Gastrocnemius medialis (tissue), 4 donors: ENCODE data around the gene GPR152. TPM values are rescaled to one million over a fixed set of nuclear protein-coding genes. Genes with fewer than 3 reads are reported as not detected.

Source experiments
- ATAC-seq, 2 donors: fragments of 150-250 bp; one replicate each; pipeline ENCODE4 v1.9.1; 2016
- DNase-seq, 2 donors: peaks; one replicate each; pipeline ENCODE4 v3.0.0-alpha.2; 2019
- H3K27ac ChIP-seq, 4 donors: fragments of 200-600 bp; sonication (generic); 1 replicate in 1 of 4; 2 replicates in 3 of 4; pipeline ENCODE4 v1.5.1; 2016 to 2018; ENCODE audit warnings: mild to moderate bottlenecking in 2 of 4, moderate library complexity in 1 of 4
- H3K27me3 ChIP-seq, 3 donors: fragments of 200-600 bp; sonication (generic) in 2 of 3; 1 replicate in 1 of 3; 2 replicates in 2 of 3; pipeline versions ENCODE4 v1.5.1 to v1.6.0; 2016 to 2019; ENCODE audit warnings: mild to moderate bottlenecking in 1 of 3, moderate library complexity in 1 of 3
- H3K36me3 ChIP-seq, 2 donors: fragments of 200-600 bp; sonication (generic) in 1 of 2; one replicate each; pipeline ENCODE4 v1.5.1; 2017 to 2018
- H3K4me1 ChIP-seq, 2 donors: fragments of 200-600 bp; sonication (generic) in 1 of 2; one replicate each; pipeline ENCODE4 v1.5.1; 2016 to 2017; ENCODE audit warnings: mild to moderate bottlenecking in 2 of 2
- H3K4me3 ChIP-seq, 4 donors: fragments of 200-600 bp; sonication (generic) in 3 of 4; 1 replicate in 1 of 4; 2 replicates in 3 of 4; pipeline ENCODE4 v1.5.1; 2016 to 2019; ENCODE audit warnings: mild to moderate bottlenecking in 2 of 4
- H3K9me3 ChIP-seq, 3 donors: fragments of 200-600 bp; sonication (generic) in 2 of 3; 1 replicate in 1 of 3; 2 replicates in 2 of 3; pipeline ENCODE4 v1.5.1; 2016 to 2019
- POLR2A ChIP-seq, 2 donors: fragments of 450-650 bp; IDR thresholded peaks; one replicate each; pipeline ENCODE4 v1.6.1; 2017; ENCODE audit warnings: antibody characterized with exemption in 2 of 2, mild to moderate bottlenecking in 2 of 2, moderate library complexity in 2 of 2
- in situ Hi-C, 4 donors: fragments of 200-750 bp; cut with MboI; loops; one replicate each; pipeline versions ENCODE4 v1.15.0 to v1.8.0; 2017; ENCODE audit warnings: low sequenced_read_pairs in 4 of 4
- intact Hi-C: fragments of 100-400 bp; cut with DNase I; formaldehyde crosslinking; loops from one replicate; pipeline ENCODE4 v1.15.1; 2023; ENCODE audit warnings: low total_unique reads
- total RNA-seq, 4 donors: library from RNA; depleted of rRNA; stranded (reverse); fragments of >200 nt; gene quantifications; one replicate each; pipeline versions ENCODE4 v1.1.0 to v1.2.3, GENCODE V29; 2016
- TF ChIP-seq, protein P1 (sequence below), 5 experiments: fragments of 450-650 bp in 3 of 5; fragments of 200-600 bp in 2 of 5; sonication (generic) in 2 of 5; IDR thresholded peaks in 4 of 5; conservative IDR thresholded peaks in 1 of 5; 1 replicate in 4 of 5; 2 replicates in 1 of 5; pipeline ENCODE4 v1.5.1; 2016 to 2019; ENCODE audit warnings: antibody characterized with exemption in 5 of 5, mild to moderate bottlenecking in 3 of 5, moderate library complexity in 3 of 5

Gene GPR152
- total RNA-seq, 4 donors from 2014 or later: not detected

DNA sequence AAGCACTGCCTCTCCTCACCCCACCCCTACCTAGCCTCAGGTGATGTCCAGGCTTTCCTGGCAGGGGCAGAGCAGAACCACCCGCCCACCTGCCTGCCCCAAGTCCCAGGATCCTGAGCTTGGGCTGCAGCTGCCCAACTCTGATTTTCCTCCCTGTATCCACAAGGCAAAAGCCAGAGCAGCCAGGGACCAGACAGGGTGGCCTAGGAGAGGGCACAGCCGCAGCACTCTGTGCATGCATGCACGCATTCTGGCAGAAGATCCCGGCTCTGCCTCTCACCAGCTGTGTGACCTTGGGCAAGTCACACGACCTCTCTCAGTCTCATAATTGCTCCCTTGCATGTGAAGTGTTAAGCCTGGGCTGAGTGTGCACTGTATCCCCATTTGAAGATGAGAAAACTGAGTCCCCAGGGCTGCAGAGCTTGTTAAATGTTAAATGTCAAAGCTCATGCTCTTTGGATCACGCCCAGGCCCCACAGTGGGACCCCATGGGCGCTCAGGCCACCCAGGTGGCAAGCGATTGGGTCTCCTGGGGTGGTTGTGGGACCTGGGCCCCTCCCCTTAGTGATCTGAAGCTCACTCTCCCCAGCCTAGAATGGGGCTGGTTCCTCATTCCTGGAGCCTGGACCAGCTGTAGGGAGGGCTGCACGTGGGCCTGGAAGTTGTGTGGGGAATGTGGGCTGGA lies 39.9 kb downstream of the GPR152 start:
- no peak overlapping the region for H3K27ac ChIP-seq
- peaks cover 18 to 25% of the 10 kb centered on the region in 2 donors for H3K4me1 ChIP-seq
- TF ChIP-seq POLR2A (IDR thresholded peaks at IDR 0.05): no peak
- TF ChIP-seq, protein P1, sequence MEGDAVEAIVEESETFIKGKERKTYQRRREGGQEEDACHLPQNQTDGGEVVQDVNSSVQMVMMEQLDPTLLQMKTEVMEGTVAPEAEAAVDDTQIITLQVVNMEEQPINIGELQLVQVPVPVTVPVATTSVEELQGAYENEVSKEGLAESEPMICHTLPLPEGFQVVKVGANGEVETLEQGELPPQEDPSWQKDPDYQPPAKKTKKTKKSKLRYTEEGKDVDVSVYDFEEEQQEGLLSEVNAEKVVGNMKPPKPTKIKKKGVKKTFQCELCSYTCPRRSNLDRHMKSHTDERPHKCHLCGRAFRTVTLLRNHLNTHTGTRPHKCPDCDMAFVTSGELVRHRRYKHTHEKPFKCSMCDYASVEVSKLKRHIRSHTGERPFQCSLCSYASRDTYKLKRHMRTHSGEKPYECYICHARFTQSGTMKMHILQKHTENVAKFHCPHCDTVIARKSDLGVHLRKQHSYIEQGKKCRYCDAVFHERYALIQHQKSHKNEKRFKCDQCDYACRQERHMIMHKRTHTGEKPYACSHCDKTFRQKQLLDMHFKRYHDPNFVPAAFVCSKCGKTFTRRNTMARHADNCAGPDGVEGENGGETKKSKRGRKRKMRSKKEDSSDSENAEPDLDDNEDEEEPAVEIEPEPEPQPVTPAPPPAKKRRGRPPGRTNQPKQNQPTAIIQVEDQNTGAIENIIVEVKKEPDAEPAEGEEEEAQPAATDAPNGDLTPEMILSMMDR (IDR thresholded peaks at IDR 0.05 in 4 of 5, conservative IDR thresholded peaks at IDR 0.05 in 1 of 5): no peak
- in situ Hi-C loops (no loop called here), intact Hi-C loops (no loop called here)
- H3K27me3 ChIP-seq: peaks cover 17 to 31% (median 25%) of the 10 kb centered on the region in 3 donors
- DNase-seq (no peak), ATAC-seq (no peak)
- no peaks in the 10 kb centered on the region for H3K9me3 ChIP-seq
- no peak overlapping the region for H3K4me3 ChIP-seq
- H3K36me3 ChIP-seq: no peaks in the 10 kb centered on the region

DNA sequence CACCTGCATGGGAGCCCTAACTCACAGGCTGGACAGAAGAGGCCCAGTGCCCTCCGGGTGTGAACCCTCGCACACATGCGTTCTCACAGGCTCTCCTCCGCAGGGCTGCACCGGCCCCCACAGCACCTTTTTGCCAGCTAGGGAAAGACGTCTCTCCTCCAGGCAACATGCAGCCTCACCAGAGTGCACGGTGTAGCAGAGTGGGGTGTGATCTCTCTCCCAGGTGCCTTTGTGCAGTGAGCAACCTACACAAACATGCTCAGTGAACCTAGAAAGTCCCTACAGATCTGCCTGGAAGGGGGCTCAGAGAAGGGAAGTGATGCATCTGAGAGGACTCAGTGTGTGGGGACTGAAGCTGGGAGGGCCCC lies 40.8 kb downstream of the GPR152 start:
- no peak for ATAC-seq

DNA sequence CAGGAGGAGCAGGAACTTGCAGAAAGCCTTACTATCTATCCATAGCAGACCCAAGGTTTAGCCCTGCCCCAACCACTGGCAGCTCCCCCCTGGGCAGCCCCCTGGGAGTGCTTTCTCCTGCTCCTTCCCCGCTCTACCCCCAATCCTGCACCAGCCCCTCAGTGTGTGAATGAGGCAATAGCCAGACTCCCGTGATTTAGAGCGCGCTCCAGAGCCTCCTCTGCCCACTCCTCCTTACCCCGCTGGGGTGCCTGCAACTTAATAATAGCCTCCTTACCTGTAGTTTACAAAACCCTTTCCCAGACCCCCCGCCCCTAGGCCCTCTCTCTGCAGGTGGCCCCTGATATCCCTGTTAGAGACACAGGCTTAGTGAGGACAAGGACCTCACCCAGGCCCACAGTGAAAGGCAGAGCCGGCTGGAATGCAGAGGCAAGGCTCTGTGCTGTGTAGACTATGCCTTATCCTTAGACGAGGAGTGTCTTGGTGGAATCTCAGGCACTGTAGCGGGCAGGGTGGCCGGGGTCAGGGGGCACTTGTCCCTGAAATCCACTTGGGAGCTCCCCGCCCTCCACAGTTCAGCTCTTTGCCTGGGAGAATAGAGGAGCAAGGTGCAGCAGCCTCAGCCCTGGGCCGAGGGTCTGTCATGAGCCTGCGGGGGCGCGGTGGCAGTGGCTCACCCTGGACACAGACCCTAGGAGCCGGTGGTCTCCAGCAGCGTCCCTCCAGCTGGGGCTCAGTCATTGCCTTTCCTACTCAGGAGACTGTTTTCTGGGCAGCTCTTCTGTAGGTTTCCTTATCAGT lies 41.3 kb downstream of the GPR152 start:
- no peak for TF ChIP-seq POLR2A (IDR thresholded peaks at IDR 0.05)
- TF ChIP-seq, protein P1 (IDR thresholded peaks at IDR 0.05 in 4 of 5, conservative IDR thresholded peaks at IDR 0.05 in 1 of 5): no peak
- Histone ChIP-seq H3K27me3 (peaks cover 17 to 31% (median 25%) of the 10 kb centered on the region in 3 donors), H3K4me1 (peaks cover 4 to 11% of the 10 kb centered on the region in 2 donors), H3K27ac (no peak overlapping the region), H3K9me3 (no peaks in the 10 kb centered on the region), H3K4me3 (no peak overlapping the region), H3K36me3 (no peaks in the 10 kb centered on the region)
- ATAC-seq: no peak
- no peak for DNase-seq
- intact Hi-C loops (no loop called here), in situ Hi-C loops (no loop called here)

More for the DNA sequence above, 40.8 kb downstream of the GPR152 start:
- no peak overlapping the region for H3K27ac ChIP-seq
- H3K9me3 ChIP-seq: no peaks in the 10 kb centered on the region
- peaks cover 10 to 17% of the 10 kb centered on the region in 2 donors for H3K4me1 ChIP-seq
- H3K36me3 ChIP-seq: no peaks in the 10 kb centered on the region
- H3K27me3 ChIP-seq: peaks cover 17 to 31% (median 25%) of the 10 kb centered on the region in 3 donors
- TF ChIP-seq POLR2A (IDR thresholded peaks at IDR 0.05): no peak
- TF ChIP-seq, protein P1 (IDR thresholded peaks at IDR 0.05 in 4 of 5, conservative IDR thresholded peaks at IDR 0.05 in 1 of 5): no peak
- in situ Hi-C loops: no loop called here
- intact Hi-C loops: no loop called here
- no peak overlapping the region for H3K4me3 ChIP-seq
- DNase-seq: no peak

DNA sequence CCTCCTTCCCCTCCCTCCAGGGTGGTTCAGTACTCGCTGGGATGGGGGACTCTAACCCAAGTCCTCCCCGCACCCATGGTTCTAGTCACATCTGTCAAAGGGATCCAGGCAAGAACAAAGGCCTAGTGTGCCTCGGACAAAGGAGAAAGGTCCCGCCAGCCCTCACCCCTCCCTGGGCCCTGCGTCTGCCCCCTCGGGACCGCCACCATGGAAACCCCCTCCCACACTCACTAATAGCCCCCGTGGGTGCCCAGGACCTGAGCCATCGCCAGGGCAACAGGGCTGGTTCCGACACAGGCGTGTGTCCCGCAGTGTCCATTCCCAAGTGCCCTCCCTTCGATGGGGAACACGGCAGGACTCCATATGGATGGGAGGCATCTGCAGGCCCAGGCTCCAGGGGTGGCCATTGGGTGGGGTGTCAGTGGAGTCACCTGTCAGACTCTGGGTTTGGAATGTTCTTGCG lies 42.1 kb downstream of the GPR152 start:
- no peak for ATAC-seq
- Histone ChIP-seq H3K4me3 (no peak overlapping the region), H3K36me3 (no peaks in the 10 kb centered on the region), H3K27me3 (peaks cover 17 to 31% (median 25%) of the 10 kb centered on the region in 3 donors), H3K27ac (no peak overlapping the region), H3K4me1 (peaks cover 0 to 6% of the 10 kb centered on the region in 2 donors), H3K9me3 (no peaks in the 10 kb centered on the region)
- TF ChIP-seq, protein P1 (IDR thresholded peaks at IDR 0.05 in 4 of 5, conservative IDR thresholded peaks at IDR 0.05 in 1 of 5): no peak
- TF ChIP-seq POLR2A (IDR thresholded peaks at IDR 0.05): no peak
- in situ Hi-C loops (no loop called here), intact Hi-C loops (no loop called here)
- DNase-seq: no peak
